Fibroblast of peridontal ligament (primary cell): Measurements from ENCODE around the gene ACRV1.
A peak's percentile ranks its signal among the peaks of the same experiment; 100 is the strongest.
"Not testable (repeated sequence)": the region's sequence is repeated elsewhere in the genome, so short reads cannot be mapped to it uniquely, and the experiment has no call there.

Source experiments
- DNase-seq: peaks from one replicate; pipeline ENCODE4 v3.0.0-alpha.2; 2010; ENCODE audit errors: extremely low read depth

The ACRV1 gene

GRCh38 chr11:125680747-125681146, at the start of gene ACRV1:
TSS of gene ACRV1 (minus strand) at chr11:125680847. CDS start at chr11:125680780, 67 bp downstream.
- no peak for DNase-seq

- no peak for DNase-seq
Measured at GRCh38 chr11:125728969-125729368, 48.3 kb upstream of the ACRV1 start.

- DNase-seq = peak; percentile 2
Measured at GRCh38 chr11:125724125-125724524, 43.5 kb upstream of the ACRV1 start.

GRCh38 chr11:125720781-125721180, 40.1 kb upstream of the ACRV1 start:
- DNase-seq = no peak

GRCh38 chr11:125704686-125705085, 24.0 kb upstream of the ACRV1 start:
- not testable (repeated sequence) for DNase-seq

- no peak for DNase-seq
Measured at GRCh38 chr11:125701858-125702621, 21.4 kb upstream of the ACRV1 start.

GRCh38 chr11:125701018-125701610, 20.5 kb upstream of the ACRV1 start:
- no peak for DNase-seq

- DNase-seq = no peak
Measured at GRCh38 chr11:125694951-125695350, 14.3 kb upstream of the ACRV1 start.

- no peak for DNase-seq
Measured at GRCh38 chr11:125692887-125693286, 12.2 kb upstream of the ACRV1 start.

GRCh38 chr11:125690006-125690405, 9.4 kb upstream of the ACRV1 start:
- no peak for DNase-seq

- no peak for DNase-seq
Measured at GRCh38 chr11:125689274-125689859, 8.7 kb upstream of the ACRV1 start.

- no peak for DNase-seq
Measured at GRCh38 chr11:125688632-125689031, 8.0 kb upstream of the ACRV1 start.

GRCh38 chr11:125688066-125688465, 7.4 kb upstream of the ACRV1 start:
- DNase-seq = no peak

GRCh38 chr11:125685228-125685627, 4.6 kb upstream of the ACRV1 start:
- no peak for DNase-seq

GRCh38 chr11:125679837-125680236, 810 bp downstream of the ACRV1 start:
- DNase-seq = no peak

GRCh38 chr11:125679397-125679796, 1.2 kb downstream of the ACRV1 start:
- DNase-seq = peak; percentile 13

- peak; percentile 6 for DNase-seq
Measured at GRCh38 chr11:125675196-125675595, 5.5 kb downstream of the ACRV1 start.

GRCh38 chr11:125674210-125674609, 6.4 kb downstream of the ACRV1 start:
- no peak for DNase-seq

GRCh38 chr11:125671561-125671960, 9.1 kb downstream of the ACRV1 start:
- DNase-seq = no peak

GRCh38 chr11:125670172-125670571, 10.5 kb downstream of the ACRV1 start:
- DNase-seq = no peak

GRCh38 chr11:125667151-125667550, 13.5 kb downstream of the ACRV1 start:
- no peak for DNase-seq

- DNase-seq = no peak
Measured at GRCh38 chr11:125663910-125664309, 16.7 kb downstream of the ACRV1 start.

- DNase-seq = no peak
Measured at GRCh38 chr11:125662689-125663088, 18.0 kb downstream of the ACRV1 start.
